Large intestine (tissue), 3 donors: ENCODE results near the gene KLKB1. TPM values are rescaled to one million over a fixed set of nuclear protein-coding genes. Genes with fewer than 3 reads are reported as not detected.

Source experiments
- DNase-seq, 2 donors: peaks; one replicate each; pipeline versions ENCODE4 v3.0.0 to v3.0.0-alpha.2; 2013
- H3K27ac ChIP-seq: one replicate; pipeline ENCODE4 v1.5.1; 2013; ENCODE audit warnings: low read length
- H3K27me3 ChIP-seq: 2 replicates; pipeline ENCODE4 v1.6.1; 2013; ENCODE audit warnings: low read length; ENCODE audit not compliant: control insufficient read depth, insufficient read depth
- H3K36me3 ChIP-seq: 2 replicates; pipeline ENCODE4 v1.6.1; 2013; ENCODE audit warnings: low read length; ENCODE audit not compliant: control insufficient read depth, insufficient read depth
- H3K4me1 ChIP-seq: one replicate; pipeline ENCODE4 v1.6.1; 2013; ENCODE audit warnings: low read length; ENCODE audit not compliant: control insufficient read depth, insufficient read depth
- H3K4me3 ChIP-seq: one replicate; pipeline ENCODE4 v1.5.1; 2013; ENCODE audit warnings: low read length
- H3K9me3 ChIP-seq: one replicate; pipeline ENCODE4 v1.6.1; 2013; ENCODE audit warnings: mild to moderate bottlenecking, low read depth, low read length, moderate library complexity; ENCODE audit not compliant: control insufficient read depth
- WGBS: methylation state at CpG from one replicate; pipeline ENCODE4 v1.1.5; 2013; ENCODE audit warnings: low lambda C conversion rate; ENCODE audit not compliant: insufficient coverage; 5-methylcytosine and 5-hydroxymethylcytosine counted together
- polyA plus RNA-seq: library from polyadenylated mRNA; unstranded; fragments of 120-200 nt; gene quantifications from one replicate; pipeline ENCODE4 v1.2.1, GENCODE V29; 2013

The KLKB1 gene
- polyA plus RNA-seq, 1 donor, result 2.8 TPM

DNA sequence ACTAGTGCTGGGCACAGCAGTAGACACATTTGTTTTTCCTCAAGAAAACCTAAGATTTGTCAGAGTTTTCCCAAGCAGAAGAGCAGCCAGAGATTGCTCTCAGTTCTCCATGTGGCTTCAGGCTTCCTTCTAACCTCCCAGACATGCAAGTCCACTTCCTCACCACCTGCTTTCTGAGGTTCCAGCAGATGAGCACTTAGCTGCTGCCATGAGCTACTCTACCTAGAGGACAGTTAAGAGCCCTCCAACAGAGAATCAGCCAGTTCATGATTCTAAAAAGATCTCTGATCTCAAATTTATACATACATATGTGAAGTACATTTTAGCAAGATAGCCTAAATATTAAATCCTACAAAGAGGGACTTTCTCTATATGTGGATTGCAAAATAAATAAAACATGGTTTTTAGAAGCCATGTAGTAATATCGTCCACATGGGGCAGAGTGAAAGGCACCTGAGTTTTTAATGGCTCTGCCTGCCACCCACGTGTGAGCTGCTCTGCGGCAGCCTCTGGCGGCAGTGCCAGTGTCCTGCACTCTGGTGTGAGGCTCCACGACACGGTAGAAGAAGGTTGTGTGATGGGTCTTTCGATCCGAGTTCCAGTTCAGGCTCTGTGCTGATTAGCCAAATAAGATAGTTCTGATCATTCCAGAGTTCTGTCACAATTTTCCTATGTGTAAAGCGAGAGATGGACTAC is 25.6 kb upstream of the KLKB1 start:
- Histone ChIP-seq H3K4me1 (peaks cover 11% of the 10 kb centered on the region), H3K9me3 (no peaks in the 10 kb centered on the region), H3K36me3 (peaks cover 7% of the 10 kb centered on the region), H3K27me3 (no peaks in the 10 kb centered on the region), H3K27ac (peak overlapping the region; percentile 29), H3K4me3 (no peak overlapping the region)
- peak; percentile 31 to 58 for DNase-seq
- WGBS, result no CpG with 5 or more reads among the region's 9 CpGs

GRCh38 chr4:186202490-186203140 is 24.7 kb upstream of the KLKB1 start:
- H3K27ac ChIP-seq, result no peak overlapping the region
- H3K4me1 ChIP-seq, result peaks cover 11% of the 10 kb centered on the region
- WGBS, result no CpG with 5 or more reads among the region's 8 CpGs
- H3K9me3 ChIP-seq, result no peaks in the 10 kb centered on the region
- no peaks in the 10 kb centered on the region for H3K27me3 ChIP-seq
- H3K36me3 ChIP-seq, result peaks cover 2% of the 10 kb centered on the region
- no peak overlapping the region for H3K4me3 ChIP-seq
- DNase-seq, result no peak

- H3K27me3 ChIP-seq, result no peaks in the 10 kb centered on the region
- peak overlapping the region; percentile 96 for H3K27ac ChIP-seq
- DNase-seq, result no peak
- no CpG with 5 or more reads among the region's 12 CpGs for WGBS
- H3K36me3 ChIP-seq, result peaks cover 2% of the 10 kb centered on the region
- H3K4me3 ChIP-seq, result no peak overlapping the region
- H3K4me1 ChIP-seq, result peaks cover 11% of the 10 kb centered on the region
- H3K9me3 ChIP-seq, result no peaks in the 10 kb centered on the region
These were observed 23.9 kb upstream of the KLKB1 start for GRCh38 chr4:186203406-186203805.

- no CpG with 5 or more reads among the region's 45 CpGs for WGBS
- Histone ChIP-seq H3K9me3 (peaks cover 3% of the 10 kb centered on the region), H3K27ac (peak overlapping the region; percentile 96), H3K36me3 (peaks cover 9% of the 10 kb centered on the region), H3K27me3 (no peaks in the 10 kb centered on the region), H3K4me1 (peaks cover 11% of the 10 kb centered on the region), H3K4me3 (peak overlapping the region; percentile 42)
- DNase-seq, result no peak
These were observed 23.2 kb upstream of the KLKB1 start for GRCh38 chr4:186204103-186204559.

DNA sequence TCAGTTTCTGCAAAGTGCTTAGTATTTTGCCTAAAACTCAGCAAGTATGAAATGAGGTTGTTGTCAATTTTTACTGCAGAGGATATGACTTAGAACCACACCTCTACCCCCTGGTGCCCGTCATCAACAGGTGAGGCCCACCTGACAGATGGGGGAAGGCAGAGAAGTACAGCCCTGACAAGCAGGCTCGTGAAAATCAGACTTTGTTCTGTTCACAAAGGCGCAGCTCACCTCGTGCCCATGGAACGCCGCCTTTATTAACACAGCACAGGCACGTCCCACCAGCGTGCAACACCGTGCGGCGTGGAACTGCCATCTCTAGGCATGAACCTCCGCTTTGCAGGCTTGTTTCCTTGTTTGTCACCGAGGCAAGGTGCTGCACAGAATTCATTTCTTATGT is 22.6 kb upstream of the KLKB1 start:
- no peaks in the 10 kb centered on the region for H3K27me3 ChIP-seq
- H3K9me3 ChIP-seq, result peaks cover 3% of the 10 kb centered on the region
- peaks cover 11% of the 10 kb centered on the region for H3K4me1 ChIP-seq
- H3K27ac ChIP-seq, result peak overlapping the region; percentile 96
- no CpG with 5 or more reads among the region's 13 CpGs for WGBS
- peak; percentile 94 to 98 for DNase-seq
- peaks cover 14% of the 10 kb centered on the region for H3K36me3 ChIP-seq
- H3K4me3 ChIP-seq, result peak overlapping the region; percentile 42

DNA sequence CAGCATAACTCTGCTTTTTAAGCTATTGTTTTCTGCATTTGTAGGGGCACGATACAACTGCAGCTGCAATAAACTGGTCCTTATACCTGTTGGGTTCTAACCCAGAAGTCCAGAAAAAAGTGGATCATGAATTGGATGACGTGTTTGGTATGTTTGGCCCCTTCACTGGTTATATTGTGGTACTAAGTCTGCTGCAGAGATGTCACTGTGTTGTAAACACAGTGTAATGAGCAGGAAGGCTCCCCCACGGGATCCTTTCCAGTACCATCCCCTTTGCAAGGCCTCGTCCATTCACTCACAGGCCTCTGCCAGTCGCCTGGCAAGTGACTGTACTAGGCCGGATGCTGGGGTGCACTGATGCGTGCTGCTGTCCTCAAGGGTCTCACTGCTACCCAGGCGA is 22.2 kb upstream of the KLKB1 start:
- Histone ChIP-seq H3K9me3 (peaks cover 3% of the 10 kb centered on the region), H3K4me3 (no peak overlapping the region), H3K27me3 (no peaks in the 10 kb centered on the region), H3K27ac (peak overlapping the region; percentile 96), H3K36me3 (peaks cover 18% of the 10 kb centered on the region), H3K4me1 (peaks cover 11% of the 10 kb centered on the region)
- DNase-seq, result peak; percentile 38 to 74
- no CpG with 5 or more reads among the region's 8 CpGs for WGBS

- DNase-seq, result no peak
- Histone ChIP-seq H3K4me1 (no peaks in the 10 kb centered on the region), H3K9me3 (no peaks in the 10 kb centered on the region), H3K4me3 (no peak overlapping the region), H3K36me3 (no peaks in the 10 kb centered on the region), H3K27ac (no peak overlapping the region), H3K27me3 (no peaks in the 10 kb centered on the region)
- 20% methylated on average over 1 of the region's 8 CpGs for WGBS
These were observed 10.8 kb upstream of the KLKB1 start for GRCh38 chr4:186216465-186217024.

DNA sequence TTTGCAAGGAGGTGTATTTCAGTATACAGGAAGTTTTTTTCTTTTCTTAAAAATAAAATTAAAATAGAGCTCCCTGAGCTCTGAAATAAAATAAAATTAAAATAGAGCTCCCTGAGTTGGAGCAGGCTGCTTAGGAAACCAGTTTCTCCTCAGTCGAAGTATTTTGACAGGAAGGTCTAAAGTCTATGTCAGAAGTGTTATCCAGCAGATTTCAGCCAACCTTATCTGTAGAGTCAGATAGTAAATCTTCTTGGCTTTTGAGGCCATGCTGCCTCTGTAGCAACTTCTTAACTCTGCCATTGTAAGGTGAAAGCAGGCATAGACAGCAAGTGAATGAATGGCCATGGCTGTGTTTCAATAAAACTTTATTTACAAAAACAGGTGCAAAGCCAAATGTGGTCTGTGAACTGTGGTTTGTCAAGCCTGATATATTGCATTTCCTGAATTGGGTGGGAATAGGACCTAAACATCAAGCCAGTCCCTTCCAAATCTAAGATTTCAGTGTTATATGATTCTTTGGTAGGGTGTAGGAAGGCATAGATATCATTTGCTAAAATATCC is 9.5 kb upstream of the KLKB1 start:
- Histone ChIP-seq H3K4me1 (no peaks in the 10 kb centered on the region), H3K36me3 (no peaks in the 10 kb centered on the region), H3K27me3 (no peaks in the 10 kb centered on the region), H3K9me3 (no peaks in the 10 kb centered on the region), H3K27ac (no peak overlapping the region), H3K4me3 (no peak overlapping the region)
- peak in 1 of 2 donors; percentile 25 for DNase-seq
- no CpG with 5 or more reads among the region's 1 CpG for WGBS

GRCh38 chr4:186221624-186222023 is 5.7 kb upstream of the KLKB1 start:
- WGBS, result no CpG with 5 or more reads among the region's 1 CpG
- no peak overlapping the region for H3K27ac ChIP-seq

DNA sequence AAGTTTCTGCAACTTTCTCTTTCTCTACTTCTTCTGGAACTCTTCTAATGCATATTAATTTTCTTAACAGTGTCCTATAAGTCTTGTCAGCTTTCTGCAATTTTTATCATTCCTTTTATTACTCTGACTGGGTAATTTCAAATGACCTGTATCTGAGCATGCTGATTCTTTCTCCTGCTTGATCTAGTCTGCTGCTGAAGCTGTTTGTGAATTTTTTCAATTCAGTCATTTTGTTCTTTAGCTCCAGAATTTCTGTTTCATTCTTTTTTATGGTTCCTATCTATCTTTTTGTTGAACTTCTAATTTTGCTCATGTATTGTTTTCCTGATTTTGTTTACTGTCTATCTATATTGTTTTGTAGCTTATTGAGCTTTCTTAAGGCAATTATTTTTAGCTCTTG is 1.5 kb upstream of the KLKB1 start:
- no peaks in the 10 kb centered on the region for H3K4me1 ChIP-seq
- H3K9me3 ChIP-seq, result peaks cover 26% of the 10 kb centered on the region
- no peak overlapping the region for H3K4me3 ChIP-seq
- H3K27ac ChIP-seq, result no peak overlapping the region
- DNase-seq, result no peak
- no peaks in the 10 kb centered on the region for H3K36me3 ChIP-seq
- H3K27me3 ChIP-seq, result no peaks in the 10 kb centered on the region

More at GRCh38 chr4:186221624-186222023, 5.7 kb upstream of the KLKB1 start:
- no peak overlapping the region for H3K4me3 ChIP-seq
- peaks cover 24% of the 10 kb centered on the region for H3K9me3 ChIP-seq
- H3K36me3 ChIP-seq, result no peaks in the 10 kb centered on the region
- H3K4me1 ChIP-seq, result no peaks in the 10 kb centered on the region
- no peaks in the 10 kb centered on the region for H3K27me3 ChIP-seq
- DNase-seq, result no peak
